ENCODE results near the gene ESPL1. TPM values are rescaled to one million over a fixed set of nuclear protein-coding genes. Genes with fewer than 3 reads are reported as not detected.

Gene ESPL1
- total RNA-seq, 1 experiment from 2014 or later = 31.6 TPM

DNA sequence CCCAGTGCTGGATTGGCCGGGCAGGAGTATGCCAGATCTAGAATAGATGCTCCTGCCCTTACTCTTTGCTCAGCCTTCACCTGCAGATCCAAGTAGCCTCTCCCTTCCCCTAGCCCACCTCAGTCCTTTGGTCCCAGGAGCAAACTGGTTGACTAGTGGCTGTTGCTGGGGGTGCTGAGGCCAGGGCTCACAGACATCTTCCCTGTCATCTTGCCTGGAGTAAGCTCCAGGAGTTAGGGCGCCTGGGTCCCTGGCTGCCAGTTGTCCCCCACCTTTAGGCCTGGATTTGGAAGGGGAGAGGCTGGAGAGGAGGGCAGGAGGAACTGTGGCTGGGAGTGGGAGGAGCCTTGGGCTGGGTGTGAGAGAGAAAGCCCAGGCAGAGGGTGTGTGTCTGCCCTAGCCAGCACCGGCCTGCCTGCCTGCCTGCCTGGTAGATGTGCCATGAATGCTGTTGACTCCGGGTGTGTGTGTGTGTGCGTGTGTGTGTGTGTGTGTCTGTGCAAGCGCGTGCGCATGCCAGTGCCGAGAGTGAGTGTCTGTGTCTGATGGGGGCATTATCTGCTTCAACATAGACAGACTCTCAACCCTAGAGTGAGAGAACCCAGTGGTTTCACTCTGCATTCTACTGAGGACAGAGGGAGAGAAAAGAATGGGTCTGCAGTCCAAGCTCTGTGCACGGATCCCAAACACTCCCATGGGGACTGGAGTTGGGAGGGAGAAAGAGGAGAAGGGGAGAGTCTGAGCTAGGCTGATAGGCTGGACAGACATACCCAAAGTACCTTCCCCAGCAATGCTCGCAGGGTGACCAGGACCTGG, 35.2 kb upstream of the ESPL1 start:
- peak overlapping the region; percentile 73 for H3K27ac ChIP-seq (ENCODE audit: low read length)
- DNase-seq (peak; percentile 49), ATAC-seq (peak; percentile 65)
- H3K79me2 ChIP-seq (ENCODE audit: low read length) = peaks cover 36% of the 10 kb centered on the region
- TSS peak; percentile 66 for BruUV-seq (replicated peaks)
- no peaks in the 10 kb centered on the region for H3K9me2 ChIP-seq (replicated peaks; ENCODE audit: low read length)
- peaks cover 46% of the 10 kb centered on the region for H3K4me1 ChIP-seq (ENCODE audit: insufficient read depth, low read length)
- intact Hi-C loops (cut with micrococcal nuclease) = no loop called here
- no peaks in the 10 kb centered on the region for H3K27me3 ChIP-seq (ENCODE audit: low read length)
- no peaks in the 10 kb centered on the region for H3K9me3 ChIP-seq (ENCODE audit: low read length)
- H3K4me2 ChIP-seq (ENCODE audit: low read length) = peak overlapping the region; percentile 75
- H4K20me1 ChIP-seq (ENCODE audit: low read length) = no peaks in the 10 kb centered on the region
- no peaks in the 10 kb centered on the region for H3K36me3 ChIP-seq (ENCODE audit: low read depth, low read length)
- TF ChIP-seq, protein P1, sequence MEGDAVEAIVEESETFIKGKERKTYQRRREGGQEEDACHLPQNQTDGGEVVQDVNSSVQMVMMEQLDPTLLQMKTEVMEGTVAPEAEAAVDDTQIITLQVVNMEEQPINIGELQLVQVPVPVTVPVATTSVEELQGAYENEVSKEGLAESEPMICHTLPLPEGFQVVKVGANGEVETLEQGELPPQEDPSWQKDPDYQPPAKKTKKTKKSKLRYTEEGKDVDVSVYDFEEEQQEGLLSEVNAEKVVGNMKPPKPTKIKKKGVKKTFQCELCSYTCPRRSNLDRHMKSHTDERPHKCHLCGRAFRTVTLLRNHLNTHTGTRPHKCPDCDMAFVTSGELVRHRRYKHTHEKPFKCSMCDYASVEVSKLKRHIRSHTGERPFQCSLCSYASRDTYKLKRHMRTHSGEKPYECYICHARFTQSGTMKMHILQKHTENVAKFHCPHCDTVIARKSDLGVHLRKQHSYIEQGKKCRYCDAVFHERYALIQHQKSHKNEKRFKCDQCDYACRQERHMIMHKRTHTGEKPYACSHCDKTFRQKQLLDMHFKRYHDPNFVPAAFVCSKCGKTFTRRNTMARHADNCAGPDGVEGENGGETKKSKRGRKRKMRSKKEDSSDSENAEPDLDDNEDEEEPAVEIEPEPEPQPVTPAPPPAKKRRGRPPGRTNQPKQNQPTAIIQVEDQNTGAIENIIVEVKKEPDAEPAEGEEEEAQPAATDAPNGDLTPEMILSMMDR (conservative IDR thresholded peaks at IDR 0.05; ENCODE audit: low read depth, low read length) = no peak
- no peak for TF ChIP-seq EZH2 (IDR thresholded peaks at IDR 0.05; ENCODE audit: low read length, unreplicated experiment)
- TF ChIP-seq EZH2phosphoT487 (IDR thresholded peaks at IDR 0.05; ENCODE audit: borderline replicate concordance, low read length) = no peak
- H3F3A ChIP-seq (ENCODE audit: low read length, unreplicated experiment) = peaks cover 3% of the 10 kb centered on the region
- H3K4me3 ChIP-seq (ENCODE audit: low read length) = peak overlapping the region; percentile 62
- ChIA-PET CTCF (no interaction called here), POLR2A (ENCODE audit: unreplicated experiment) (no interaction called here)
- H2AFZ ChIP-seq (ENCODE audit: low read length) = peak overlapping the region; percentile 83
- H3K9ac ChIP-seq (ENCODE audit: low read length) = peak overlapping the region; percentile 29

DNA sequence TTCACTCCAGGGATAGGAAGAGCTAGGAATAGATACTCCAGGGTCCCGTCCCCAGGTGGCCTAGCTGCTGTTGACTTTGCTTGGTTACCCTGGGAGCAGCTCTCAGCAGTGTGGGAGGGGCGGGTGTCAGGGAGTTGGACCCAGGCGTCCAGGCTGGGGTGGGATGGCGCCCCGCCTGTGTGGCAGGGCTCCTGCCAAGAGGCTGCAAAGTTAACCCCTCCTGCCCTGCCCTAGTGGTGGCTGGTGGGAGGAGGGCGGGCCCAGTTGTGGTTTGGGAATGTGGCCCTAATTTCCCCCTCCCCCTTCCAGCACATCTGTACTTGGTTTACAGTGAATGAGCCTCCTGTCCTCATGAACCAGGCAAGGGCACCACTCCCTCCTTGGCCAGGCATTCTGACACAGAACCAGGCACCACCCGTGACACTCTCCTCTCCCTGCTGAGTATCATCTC, 34.4 kb upstream of the ESPL1 start:
- Histone ChIP-seq H3K4me3 (ENCODE audit: low read length) (no peak overlapping the region), H3K79me2 (ENCODE audit: low read length) (peaks cover 29% of the 10 kb centered on the region), H3K9ac (ENCODE audit: low read length) (no peak overlapping the region), H3K4me1 (ENCODE audit: insufficient read depth, low read length) (peaks cover 46% of the 10 kb centered on the region), H3K9me3 (ENCODE audit: low read length) (no peaks in the 10 kb centered on the region), H3K9me2 (replicated peaks; ENCODE audit: low read length) (no peaks in the 10 kb centered on the region), H3F3A (ENCODE audit: low read length, unreplicated experiment) (peaks cover 3% of the 10 kb centered on the region), H2AFZ (ENCODE audit: low read length) (no peak overlapping the region), H3K4me2 (ENCODE audit: low read length) (peak overlapping the region; percentile 75), H4K20me1 (ENCODE audit: low read length) (no peaks in the 10 kb centered on the region), H3K36me3 (ENCODE audit: low read depth, low read length) (no peaks in the 10 kb centered on the region), H3K27me3 (ENCODE audit: low read length) (no peaks in the 10 kb centered on the region), H3K27ac (ENCODE audit: low read length) (no peak overlapping the region)
- ATAC-seq = no peak
- TF ChIP-seq EZH2phosphoT487 (IDR thresholded peaks at IDR 0.05; ENCODE audit: borderline replicate concordance, low read length) (no peak), EZH2 (IDR thresholded peaks at IDR 0.05; ENCODE audit: low read length, unreplicated experiment) (no peak)
- TF ChIP-seq, protein P1 (conservative IDR thresholded peaks at IDR 0.05; ENCODE audit: low read depth, low read length) = no peak
- POLR2A ChIA-PET (ENCODE audit: unreplicated experiment) = no interaction called here
- CTCF ChIA-PET = no interaction called here
- no peak for DNase-seq
- BruUV-seq (replicated peaks) = no TSS peak
- intact Hi-C loops (cut with micrococcal nuclease) = no loop called here

- no peaks in the 10 kb centered on the region for H3K36me3 ChIP-seq (ENCODE audit: low read depth, low read length)
- no peak overlapping the region for H3K4me2 ChIP-seq (ENCODE audit: low read length)
- peaks cover 40% of the 10 kb centered on the region for H3K4me1 ChIP-seq (ENCODE audit: insufficient read depth, low read length)
- no peak overlapping the region for H3K9ac ChIP-seq (ENCODE audit: low read length)
- intact Hi-C loops (cut with micrococcal nuclease) = no loop called here
- POLR2A ChIA-PET (ENCODE audit: unreplicated experiment) = no interaction called here
- no peaks in the 10 kb centered on the region for H3K9me2 ChIP-seq (replicated peaks; ENCODE audit: low read length)
- H3K4me3 ChIP-seq (ENCODE audit: low read length) = no peak overlapping the region
- H2AFZ ChIP-seq (ENCODE audit: low read length) = no peak overlapping the region
- BruUV-seq (replicated peaks) = no TSS peak
- no peak overlapping the region for H3K27ac ChIP-seq (ENCODE audit: low read length)
- no peak for DNase-seq
- TF ChIP-seq EZH2 (IDR thresholded peaks at IDR 0.05; ENCODE audit: low read length, unreplicated experiment) (no peak), EZH2phosphoT487 (IDR thresholded peaks at IDR 0.05; ENCODE audit: borderline replicate concordance, low read length) (no peak)
- TF ChIP-seq, protein P1 (conservative IDR thresholded peaks at IDR 0.05; ENCODE audit: low read depth, low read length) = no peak
- H3K79me2 ChIP-seq (ENCODE audit: low read length) = peaks cover 22% of the 10 kb centered on the region
- no peaks in the 10 kb centered on the region for H3K27me3 ChIP-seq (ENCODE audit: low read length)
- H3K9me3 ChIP-seq (ENCODE audit: low read length) = no peaks in the 10 kb centered on the region
- CTCF ChIA-PET = no interaction called here
- ATAC-seq = no peak
- peaks cover 3% of the 10 kb centered on the region for H3F3A ChIP-seq (ENCODE audit: low read length, unreplicated experiment)
- H4K20me1 ChIP-seq (ENCODE audit: low read length) = no peaks in the 10 kb centered on the region
These were observed 33.7 kb upstream of the ESPL1 start for GRCh38 chr12:53234271-53234914.

Data from PC-3 (cell line).